Measurements from ENCODE around the gene IL1A.

The IL1A gene

DNA sequence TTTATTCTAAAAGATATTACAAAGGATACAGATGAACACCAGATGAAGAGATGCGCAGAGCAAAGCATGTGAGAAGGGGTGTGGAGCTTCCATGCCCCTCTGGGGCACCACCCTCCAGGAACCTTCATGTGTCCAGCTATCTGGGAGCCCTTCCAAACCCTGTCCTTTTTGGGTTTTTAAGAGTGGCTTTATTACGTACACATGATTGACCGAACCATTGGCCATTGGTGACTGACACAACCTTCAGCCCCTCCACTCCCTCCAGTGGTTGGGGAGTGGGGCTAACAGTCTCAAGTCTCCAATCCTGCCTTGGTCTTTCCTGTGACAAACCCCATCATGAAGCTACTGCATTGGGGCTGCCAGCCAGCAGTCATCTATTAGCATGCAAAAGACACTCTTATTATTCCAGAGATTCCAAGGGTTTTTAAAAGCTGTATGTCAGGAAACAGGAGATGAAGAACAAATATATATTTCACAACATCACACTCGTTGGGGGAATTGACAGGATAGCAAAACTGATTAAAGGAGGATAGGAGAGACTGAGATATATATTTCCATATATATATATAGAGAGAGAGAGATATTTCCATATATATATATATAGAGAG lies 32.9 kb upstream of the IL1A start:
- DNase-seq = no peak

DNA sequence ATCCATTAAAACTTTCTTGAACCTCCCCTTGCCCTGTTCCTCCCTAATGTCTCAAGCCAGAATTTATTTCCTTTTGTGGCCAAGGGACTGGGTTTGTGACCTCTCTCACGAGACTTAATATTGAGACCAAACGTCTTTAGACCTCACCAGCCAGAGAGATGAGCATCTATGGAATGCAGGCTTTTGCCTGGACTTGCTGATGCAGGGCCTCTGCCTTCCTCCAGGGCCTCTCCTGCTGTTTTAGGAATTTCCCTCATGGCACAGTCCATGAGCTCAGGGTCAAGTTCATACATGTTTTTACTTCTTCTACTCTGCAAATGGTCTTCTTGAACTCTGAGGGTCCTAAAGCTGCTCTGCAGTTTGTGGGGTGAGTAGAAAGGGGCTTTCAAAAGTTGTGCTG lies 30.0 kb upstream of the IL1A start:
- DNase-seq = no peak

DNA sequence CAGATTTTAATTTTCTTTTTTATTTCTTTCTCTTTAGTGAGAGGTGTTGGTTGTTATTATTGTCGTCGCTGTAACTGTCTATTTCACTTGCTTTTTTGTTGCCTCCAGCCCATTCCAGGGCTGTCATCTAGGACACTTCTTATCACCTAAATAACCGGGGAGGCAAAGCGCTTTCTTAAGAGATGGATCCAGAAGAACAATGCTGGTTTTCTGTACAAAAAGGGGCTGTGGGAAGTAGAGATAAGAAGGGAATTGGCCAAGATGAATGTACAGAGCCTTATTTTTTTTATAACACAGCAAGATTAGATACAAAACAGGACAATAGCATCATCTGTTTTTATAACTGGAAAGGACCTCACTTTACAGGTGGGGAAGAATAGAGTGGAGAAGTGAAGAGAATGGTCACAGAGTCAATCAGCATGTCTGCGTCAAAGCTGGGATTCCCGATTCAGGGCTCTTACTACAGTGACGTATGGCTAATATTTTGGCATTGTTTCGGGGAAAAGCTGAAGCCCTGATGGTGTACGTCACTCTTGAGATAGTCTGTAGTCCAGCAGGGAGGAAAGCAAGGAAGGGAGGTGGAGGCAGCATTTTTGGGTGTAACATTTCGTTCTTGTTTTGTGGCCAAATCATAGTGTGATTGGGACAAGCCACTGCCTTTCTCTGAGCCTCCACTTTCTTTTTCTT lies 29.1 kb upstream of the IL1A start:
- DNase-seq = no peak

DNA sequence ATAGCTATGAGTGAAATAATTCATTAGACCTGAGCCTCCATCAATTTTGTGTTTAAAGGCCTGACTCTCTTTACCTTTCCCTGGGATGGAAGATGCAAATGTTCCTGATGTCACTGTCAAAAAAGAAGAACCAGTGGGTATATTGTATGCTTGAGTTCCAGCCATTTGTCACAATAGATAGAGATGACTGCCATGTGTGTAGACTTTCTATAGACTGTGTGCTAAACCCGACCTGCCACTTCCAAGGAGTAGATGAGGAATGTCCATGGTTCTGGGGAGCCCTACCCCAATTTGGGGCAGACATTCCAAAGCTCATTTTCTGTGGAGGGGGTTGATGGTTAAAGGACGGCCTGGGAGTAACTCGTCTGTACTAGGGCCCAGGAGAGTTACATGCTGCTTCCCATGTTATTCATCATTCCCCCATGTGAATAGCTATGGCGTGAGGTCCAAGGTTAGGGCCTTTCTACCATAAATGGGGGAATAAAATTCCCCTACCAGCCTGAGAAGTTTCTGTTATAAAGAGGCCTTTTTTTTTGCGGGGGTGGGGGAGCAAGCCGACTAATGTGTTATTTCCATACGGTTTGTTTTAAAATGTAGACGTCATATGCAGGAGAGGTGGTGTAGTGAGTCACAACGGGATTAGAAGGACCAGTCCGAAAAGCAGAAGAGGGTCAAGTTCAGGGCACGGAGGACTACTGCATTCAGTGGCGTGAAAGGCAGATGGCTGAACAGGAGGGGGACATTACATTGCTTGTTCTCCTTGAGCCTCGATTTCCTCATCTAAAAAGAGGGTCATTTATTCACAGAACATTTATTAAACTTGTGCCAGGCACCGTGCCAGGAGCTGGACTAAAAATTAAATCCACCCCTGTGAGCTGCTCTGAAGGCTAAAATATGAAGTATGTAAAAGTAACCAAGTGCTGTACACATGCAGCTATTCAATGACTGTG lies 28.3 kb upstream of the IL1A start:
- DNase-seq = no peak

DNA sequence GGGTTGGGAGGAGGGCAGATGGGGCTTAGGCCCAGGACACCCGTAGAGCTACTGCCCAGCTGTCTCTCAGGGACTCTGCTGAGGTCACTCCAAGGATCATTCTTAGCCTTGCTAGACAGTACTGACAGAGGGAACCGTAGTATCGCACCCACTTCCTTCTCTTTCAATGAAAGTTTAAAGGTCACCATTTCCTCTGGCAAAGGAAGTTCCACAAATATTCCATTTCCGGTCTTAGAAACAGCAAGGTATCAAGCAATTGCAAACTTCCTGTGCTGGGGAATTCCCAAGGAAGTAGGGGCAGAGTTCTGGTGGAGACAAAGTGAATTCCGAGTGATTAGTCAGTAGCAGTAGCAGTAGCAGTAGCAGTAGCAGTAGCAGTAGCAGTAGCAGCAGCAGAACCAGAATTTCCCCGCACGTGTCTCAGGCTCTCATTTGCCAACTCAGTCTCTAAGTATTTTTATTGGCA lies 27.6 kb upstream of the IL1A start:
- no peak for DNase-seq

DNA sequence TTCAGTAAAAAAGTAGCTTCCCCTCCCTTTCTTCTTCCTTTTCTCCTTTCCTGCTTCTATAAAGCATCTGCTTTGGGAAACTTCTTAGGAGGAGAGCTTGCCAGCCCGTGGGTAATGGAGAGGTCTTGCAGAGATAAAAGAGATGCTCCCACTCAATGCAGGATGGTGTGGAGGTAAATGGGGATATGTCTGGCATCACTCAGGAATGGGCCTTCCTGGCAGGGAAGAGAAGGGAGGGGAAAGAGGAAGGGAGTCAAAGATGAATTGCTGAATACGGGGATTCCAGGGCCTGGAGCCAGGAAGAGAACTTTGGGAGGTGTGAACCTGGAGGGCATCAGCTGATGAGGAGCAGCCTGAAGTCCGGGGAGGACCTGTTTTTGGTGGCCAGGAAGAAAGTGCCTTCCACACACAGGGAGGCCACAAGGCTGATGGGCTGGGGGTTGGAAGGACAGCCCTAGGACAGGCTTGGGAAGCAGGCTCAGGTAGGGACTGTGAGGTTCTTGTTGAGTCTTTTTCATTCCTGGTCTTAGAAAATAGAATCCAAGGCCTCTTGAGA lies 27.1 kb upstream of the IL1A start:
- no peak for DNase-seq

DNA sequence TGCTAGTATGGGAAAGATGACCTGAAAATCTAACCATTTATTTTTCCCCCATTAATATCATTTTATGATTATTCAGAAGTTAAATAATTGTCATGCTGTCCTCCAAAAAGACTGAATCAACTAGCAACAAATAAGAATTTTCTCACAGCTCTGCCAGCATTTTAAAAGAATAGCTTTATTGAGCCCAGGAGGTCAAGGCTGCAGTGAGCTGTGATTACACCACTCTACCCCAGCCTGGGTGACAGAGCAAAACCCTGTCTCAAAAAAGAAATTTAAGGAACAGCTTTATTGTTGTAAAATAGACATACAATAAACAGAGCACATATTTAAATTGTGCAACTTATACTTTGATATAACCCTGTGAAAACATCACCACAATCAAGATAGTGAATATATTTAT lies 24.8 kb upstream of the IL1A start:
- no peak for DNase-seq

DNA sequence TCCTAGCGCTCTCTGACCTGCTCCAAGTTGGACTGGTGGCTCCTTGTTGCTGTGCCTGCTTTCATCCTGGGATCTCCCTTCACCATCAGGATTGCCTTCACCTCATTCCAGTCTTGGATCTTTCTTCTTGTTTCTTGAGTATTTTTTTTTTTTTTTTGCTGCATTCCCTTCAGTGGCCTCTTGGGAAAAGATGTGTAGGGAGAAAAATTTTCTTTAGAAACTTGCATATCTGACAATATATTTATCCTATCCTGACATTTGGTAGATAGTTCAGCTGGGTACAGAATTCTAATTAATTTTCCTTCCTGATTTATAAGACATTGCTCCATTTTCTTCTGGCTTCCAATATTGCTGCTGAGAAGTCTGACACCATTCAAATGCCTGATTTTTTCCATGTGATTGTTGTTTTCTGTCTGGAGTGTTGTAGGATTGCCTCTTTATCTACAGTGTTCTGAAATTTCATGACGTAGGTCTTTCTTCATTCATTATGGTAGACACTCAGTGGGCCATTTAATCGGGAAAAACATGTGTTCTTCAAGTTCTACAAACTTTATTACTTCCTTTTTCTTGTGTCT lies 23.0 kb upstream of the IL1A start:
- DNase-seq = no peak

DNA sequence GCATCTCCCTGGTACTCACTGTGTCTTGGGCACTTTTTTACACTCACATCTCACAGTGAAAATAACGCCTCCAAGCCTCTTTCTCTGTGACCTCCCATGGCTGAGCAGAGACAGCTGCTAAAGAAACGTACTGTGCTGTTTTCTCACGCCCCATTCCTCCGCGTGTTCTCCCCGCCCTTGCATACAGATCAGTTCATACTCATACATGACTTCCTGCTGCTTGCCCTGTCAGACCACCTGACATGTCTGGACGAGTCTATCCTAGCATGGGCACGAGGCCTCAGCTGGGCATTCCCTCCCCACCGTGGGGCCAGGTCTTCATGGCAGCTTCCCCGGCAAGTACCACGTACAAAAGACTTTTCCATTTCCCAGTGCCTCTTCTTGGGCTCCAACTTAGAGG lies 21.2 kb upstream of the IL1A start:
- no peak for DNase-seq

DNA sequence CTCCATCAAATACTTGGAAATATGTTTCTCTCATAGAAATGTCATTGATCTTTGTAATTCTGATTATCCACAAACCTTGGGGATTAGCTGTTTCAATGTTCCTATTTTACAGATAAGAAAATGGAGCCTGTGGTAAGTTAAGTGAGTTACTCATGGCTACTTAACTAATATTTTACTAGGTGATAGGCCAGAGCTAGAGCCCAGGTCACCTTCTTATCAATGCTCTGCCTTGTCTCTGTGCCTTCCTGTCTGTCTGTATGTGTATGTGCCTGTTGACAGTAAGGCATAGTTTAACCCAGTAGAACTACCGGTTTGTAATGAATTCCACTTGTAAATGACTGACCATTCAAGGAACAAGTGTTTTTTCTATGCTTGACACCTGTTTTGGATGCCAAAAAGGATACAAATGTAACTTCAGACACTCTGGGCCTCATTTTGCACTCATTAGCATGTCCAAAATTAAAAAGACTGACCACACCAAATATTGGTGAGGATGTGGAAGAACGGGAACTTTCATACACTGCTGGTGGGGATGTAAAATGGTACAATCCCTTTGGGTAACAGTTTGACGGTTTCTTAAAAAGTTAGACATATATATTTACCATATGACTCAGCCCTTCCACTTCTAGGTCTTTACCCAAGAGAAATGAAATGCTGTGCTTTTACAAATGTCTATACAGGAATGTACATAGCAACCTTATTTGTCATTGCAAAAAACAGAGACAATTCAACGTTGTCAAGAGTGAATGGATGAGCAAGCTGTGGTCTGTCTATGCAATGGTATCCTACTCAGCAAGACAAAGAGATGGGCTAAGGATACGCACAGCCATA lies 19.6 kb upstream of the IL1A start:
- no peak for DNase-seq

DNA sequence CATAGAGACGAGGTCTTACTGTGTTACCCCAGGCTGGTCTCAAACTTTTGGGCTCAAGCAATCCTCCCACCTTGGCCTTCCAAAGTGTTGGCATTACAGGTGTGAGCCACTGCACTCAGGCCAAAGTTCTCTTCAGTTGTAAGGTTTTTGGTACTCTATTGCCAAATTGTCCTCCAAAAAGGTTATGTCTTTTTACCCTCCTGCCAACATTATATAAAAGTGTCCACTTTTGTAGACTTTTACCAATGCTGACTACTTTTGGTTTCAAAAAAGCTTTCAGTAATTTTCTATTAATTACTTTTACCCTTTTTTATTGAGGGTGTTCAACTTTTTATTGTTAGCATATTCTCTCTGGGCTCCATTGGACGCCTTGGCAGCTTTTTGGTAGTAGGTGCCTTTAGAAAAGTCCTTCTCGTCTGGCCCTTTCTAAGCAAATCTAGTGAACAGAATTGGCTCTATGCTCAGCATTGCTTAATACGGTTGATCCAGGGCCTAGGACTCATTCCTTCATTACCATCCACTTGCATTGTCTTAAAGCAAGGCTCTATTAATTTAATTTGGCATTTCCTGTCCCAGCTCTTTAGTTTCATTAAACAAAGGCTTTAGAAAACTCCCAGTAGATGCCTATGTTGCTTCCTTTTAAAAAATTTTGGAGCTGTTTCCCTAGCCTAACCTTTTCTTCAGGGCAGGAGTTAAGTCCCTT lies 16.7 kb upstream of the IL1A start:
- no peak for DNase-seq

DNA sequence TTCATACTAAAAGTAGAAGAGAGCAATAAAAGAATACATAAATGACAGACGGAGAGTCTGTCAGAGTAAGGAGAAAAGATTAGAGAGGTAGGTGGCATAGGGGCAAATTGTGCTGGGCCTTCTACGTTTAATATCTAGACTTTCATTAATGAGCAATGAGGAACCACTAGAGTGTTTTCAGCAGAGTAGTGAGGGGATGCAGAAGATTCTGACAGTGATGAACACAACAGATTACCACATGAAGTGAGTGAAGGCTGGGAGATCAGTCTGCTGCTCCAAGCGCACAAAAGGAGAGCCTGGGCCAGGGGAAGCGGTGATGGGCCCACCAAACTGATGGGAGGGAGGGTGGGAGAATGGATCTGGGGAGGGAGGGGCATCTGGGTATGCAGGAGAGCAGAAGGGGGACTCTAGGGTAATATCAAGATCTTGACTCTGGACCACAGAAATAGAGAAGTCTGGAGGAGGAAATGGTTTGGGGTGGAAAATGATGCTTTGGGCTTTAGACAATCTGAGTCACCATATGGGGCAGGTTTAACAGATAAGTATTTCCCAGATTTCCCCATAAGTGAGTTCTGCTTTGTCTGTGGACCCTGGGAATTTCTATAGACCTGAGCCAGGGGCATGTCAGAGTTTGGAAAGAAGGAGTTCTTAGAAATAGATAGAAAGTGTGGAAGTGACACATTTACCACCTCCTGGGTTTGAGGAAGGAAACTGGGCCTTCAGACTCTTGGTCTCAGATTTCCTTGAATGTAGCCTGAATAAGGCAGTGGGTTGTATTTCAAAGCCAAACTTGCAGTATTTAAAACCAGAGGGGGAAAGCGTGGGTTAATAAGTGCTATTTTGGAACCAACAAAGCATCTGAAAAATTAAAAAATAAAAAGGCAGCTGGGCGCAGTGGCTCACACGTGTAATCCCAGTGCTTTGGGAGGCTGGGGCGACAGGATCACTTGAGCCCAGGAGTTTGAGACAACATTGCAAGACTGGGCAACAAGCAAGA lies 15.0 kb upstream of the IL1A start:
- DNase-seq = no peak

DNA sequence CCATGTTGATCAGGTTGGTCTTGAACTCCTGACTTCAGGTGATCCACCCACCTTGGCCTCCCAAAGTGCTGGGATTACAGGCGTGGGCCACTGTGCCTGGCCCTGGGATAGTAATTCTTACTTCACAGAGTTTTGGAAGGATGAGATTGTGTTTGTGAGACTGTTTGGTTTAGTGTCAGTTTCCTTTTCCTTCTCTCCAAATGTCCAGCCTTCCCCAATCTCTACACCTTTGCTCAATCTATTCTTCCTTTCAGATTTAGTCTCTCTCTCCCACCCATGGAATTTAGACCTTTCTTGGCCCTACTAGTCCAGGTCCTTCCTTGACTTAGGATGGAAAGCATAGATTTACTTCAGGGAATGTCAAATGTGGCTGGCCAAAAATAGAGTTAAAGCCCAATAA lies 12.2 kb upstream of the IL1A start:
- no peak for DNase-seq

DNA sequence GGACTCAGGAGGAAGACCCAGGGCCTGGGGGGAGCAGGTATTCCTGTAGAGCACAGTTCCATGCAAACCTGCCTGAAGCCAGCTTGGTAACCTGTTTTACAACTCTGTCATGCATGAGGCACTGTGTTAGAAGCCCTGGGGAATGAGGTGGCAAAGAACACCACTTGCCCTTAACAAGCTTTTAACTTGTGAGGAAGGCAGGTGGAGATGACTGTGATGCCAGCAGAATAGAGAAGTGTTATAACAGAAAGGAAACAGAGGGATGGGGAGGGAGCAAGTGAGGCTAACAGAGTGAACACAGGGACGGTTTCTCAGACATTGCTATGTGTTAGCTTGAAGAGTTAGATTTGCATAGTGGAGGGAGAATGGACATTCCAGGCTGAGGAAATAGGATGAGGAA lies 11.5 kb upstream of the IL1A start:
- DNase-seq = no peak

DNA sequence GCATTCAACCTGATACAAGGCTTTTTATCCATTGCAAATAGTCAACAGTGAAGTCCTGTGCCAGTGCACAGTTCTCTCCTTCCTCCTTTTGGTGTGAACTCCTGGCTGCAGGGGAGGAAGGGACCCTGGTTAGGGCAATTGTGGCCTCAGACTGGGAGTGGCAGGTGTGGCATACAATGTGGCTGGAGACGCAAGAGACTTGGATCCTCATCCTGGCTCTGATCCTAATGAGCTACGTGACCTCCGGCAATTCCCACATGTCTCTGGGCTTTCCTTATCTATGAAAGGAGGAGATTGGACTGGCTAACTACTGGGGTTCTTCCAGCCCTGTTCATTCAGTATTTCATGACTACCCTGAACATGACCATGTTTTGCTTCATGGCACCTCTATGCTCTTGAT lies 10.5 kb upstream of the IL1A start:
- DNase-seq = no peak

DNA sequence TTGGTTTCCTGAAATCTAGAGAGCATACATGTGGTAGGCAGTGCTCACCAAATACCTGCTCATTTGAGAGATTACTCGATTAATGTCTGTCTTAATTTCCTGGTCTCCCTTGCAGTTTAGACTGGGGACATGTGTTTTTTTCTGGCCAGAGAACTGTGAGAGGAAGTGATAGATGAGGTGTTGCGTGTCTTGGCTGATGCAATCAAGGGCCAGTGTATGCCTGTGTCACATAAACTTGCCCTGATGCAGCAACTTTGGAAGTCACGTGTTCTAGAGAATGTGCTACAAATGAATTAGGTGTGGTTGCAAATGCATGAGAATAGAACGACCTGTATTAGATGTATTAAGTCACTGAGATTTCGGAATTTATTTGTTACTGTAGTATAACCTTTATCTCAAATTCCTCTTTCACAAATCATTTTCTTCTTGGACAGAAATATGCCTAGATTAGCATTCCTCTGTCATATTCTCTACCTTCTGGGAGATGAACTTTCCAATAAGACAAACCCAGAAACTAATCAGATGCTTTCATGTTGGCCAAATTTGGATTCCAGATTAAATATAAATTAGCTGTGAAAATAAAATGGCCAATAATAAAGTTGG lies 9.9 kb upstream of the IL1A start:
- DNase-seq = peak; percentile 37

DNA sequence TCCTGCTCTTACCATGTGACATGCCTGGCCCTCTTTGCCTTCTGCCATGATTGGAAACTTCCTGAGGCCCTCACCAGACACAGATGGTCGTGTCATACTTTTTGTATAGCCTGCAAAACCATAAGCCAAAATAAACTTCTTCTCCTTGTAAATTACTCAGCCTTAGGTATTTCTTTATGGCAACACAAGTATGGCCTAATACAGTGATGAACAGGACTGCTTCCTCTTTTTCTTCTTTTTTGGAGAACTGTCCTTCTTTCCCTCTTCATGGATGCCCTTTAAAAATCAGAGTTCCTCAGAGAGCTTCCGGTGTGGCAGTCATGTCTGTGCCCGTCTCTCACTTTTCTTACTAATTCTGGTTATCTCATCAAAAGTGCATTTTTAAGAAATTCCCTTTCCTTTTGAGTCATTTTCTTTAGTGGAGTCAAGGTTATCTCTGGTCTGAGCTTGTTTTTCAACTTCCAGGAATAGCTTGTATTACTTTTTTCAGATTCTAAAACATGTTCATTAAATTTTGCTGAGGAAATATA lies 9.2 kb upstream of the IL1A start:
- DNase-seq = no peak

DNA sequence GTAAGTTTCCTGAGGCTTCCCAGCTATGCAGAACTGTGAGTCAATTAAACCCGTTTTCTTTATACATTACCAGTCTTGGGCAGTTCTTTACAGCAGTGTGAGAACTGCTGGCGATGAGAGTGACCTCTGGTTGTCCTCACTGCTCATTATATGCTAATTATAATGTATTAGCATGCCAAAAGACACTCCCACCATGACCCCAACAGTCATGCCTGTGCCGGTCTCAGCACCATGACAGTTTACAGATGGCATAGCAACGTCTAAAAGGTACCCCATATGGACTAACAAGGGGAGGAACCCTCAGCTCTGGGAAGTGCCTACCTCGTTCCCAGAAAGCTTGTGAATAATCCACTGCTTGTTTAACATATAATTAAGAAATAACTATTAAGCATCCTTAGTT lies 8.1 kb upstream of the IL1A start:
- DNase-seq = no peak

DNA sequence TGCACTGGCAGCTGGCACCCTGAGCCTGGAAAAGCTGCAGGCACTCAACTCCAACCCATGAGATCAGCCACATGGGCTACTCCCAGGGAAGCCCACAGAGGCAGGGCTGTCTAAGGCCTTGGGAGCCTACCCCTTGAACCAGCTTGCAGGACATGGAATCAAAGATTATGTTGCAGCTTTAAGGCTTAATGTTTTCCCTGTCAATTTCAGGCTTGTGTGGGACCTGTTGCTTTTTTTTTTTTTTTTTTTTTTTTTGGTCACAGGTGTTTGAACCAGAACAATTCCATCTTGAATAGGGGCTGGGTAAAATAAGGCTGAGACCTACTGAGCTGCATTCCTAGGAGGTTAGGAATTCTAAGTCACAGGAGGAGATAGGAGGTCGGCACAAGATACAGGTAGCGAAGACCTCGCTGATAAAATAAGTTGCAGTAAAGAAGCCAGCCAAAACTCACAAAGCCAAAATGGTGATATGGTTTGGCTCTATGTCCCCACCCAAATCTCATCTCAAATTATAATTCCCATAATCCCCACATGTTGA lies 7.5 kb upstream of the IL1A start:
- DNase-seq = no peak
